T-helper 1 cell treated with Interleukin-12 subunit alpha and Interleukin-12 subunit beta and Interleukin-4 antibody, amounts not matched to agents 30 μg/mL and 1 μg/mL, for 36 hours (primary cell): ENCODE results near the gene CDK14.

ENCODE experiments used
- H3K27ac Mint-ChIP-seq: one replicate; pipeline ENCODE4 v1.8.0; 2021; ENCODE audit warnings: mild to moderate bottlenecking, mixed read lengths
- H3K27me3 Mint-ChIP-seq: one replicate; pipeline ENCODE4 v1.8.0; 2021; ENCODE audit warnings: low read depth, mixed read lengths
- H3K36me3 Mint-ChIP-seq: one replicate; pipeline ENCODE4 v1.8.0; 2021; ENCODE audit warnings: low read depth, mixed read lengths
- H3K4me1 Mint-ChIP-seq: one replicate; pipeline ENCODE4 v1.8.0; 2021; ENCODE audit warnings: low read depth, mixed read lengths
- H3K4me3 Mint-ChIP-seq: one replicate; pipeline ENCODE4 v1.8.0; 2021; ENCODE audit warnings: mild to moderate bottlenecking, moderate library complexity, mixed read lengths
- H3K9me3 Mint-ChIP-seq: one replicate; pipeline ENCODE4 v1.8.0; 2021; ENCODE audit warnings: mixed read lengths

Gene CDK14

DNA sequence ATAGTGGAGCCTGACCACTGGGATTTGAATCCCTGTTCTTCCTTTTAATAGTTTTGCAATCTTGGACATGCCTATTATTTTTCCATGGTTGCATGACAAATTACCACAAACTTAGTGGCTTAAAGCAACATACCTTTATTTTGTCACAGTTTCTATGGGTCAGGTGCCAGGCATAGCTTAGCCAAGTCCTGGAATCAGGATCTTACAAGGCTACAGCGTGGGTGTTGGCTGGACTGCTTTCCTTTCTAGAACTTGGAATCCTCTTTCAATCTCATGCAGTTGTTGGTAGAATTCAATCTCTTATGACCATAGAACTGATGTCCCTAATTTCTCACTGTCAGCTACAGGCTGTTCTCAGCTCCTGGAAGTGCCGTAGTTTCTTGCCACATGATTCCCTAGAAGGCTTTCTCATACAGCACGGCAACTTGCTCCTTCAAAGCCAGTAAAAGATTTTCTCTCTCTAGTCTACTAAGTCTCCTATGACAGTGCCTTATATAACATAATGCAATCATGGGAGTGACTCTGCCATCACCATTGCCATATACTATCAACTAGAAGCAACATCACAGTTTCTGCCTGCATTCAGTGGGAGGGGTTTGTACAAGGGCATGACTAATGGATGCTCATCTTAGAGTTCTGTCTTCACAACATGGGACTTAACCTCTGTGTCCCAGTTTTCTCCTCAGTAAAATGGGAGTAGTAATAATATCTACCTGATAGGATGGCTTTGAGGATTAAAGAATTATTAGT, 424.7 kb downstream of the CDK14 start:
- no peaks in the 10 kb centered on the region for H3K27me3 Mint-ChIP-seq
- no peak overlapping the region for H3K4me3 Mint-ChIP-seq
- no peak overlapping the region for H3K27ac Mint-ChIP-seq
- no peaks in the 10 kb centered on the region for H3K36me3 Mint-ChIP-seq
- no peaks in the 10 kb centered on the region for H3K4me1 Mint-ChIP-seq
- H3K9me3 Mint-ChIP-seq: no peaks in the 10 kb centered on the region

DNA sequence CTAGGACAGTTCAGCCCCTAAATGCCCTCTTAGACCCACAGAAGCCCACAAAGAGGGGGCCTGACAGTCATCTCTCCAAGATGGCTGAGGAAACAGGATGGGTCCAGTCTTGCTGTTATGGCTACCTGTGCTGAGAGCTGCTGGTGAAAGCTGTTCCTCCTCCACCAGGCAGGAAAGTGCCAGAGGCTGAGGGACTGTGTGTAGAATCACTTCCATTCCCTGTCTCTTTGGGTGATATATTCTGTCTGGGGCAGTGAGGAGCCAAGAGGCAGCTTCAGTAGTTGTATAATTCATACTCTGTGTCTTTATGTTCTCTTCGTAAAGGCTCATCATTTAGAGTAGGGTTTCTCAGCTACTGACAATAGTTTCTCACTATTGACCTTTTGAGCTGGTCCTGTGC, 425.8 kb downstream of the CDK14 start:
- Mint-ChIP-seq H3K9me3 (no peaks in the 10 kb centered on the region), H3K4me3 (no peak overlapping the region), H3K27ac (no peak overlapping the region), H3K36me3 (no peaks in the 10 kb centered on the region), H3K27me3 (no peaks in the 10 kb centered on the region), H3K4me1 (no peaks in the 10 kb centered on the region)

DNA sequence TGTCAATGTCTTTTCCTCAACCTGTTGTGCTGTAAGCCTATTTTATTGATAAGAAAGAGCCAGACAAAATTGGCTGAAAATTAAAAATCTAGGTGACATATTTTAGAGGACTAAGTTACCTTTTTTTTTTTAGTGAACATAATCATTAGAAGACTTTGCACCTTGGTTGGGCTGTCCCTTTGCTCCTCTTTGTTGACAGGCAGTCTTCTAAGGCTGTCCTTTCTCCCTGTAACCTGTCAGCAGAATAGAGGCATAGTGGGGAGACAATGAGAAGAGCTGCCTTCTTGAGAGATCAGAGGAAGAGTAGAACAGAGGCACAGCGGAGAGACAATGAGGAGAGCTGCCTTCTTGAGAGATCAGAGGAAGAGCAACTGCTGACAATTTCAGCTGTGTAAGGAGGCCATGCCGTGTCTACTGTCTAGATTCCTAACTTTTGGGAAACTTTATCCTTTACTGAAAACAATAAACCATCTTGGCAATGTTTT, 429.8 kb downstream of the CDK14 start:
- no peaks in the 10 kb centered on the region for H3K36me3 Mint-ChIP-seq
- no peaks in the 10 kb centered on the region for H3K4me1 Mint-ChIP-seq
- H3K9me3 Mint-ChIP-seq: no peaks in the 10 kb centered on the region
- H3K27me3 Mint-ChIP-seq: no peaks in the 10 kb centered on the region
- H3K4me3 Mint-ChIP-seq: no peak overlapping the region
- H3K27ac Mint-ChIP-seq: no peak overlapping the region

DNA sequence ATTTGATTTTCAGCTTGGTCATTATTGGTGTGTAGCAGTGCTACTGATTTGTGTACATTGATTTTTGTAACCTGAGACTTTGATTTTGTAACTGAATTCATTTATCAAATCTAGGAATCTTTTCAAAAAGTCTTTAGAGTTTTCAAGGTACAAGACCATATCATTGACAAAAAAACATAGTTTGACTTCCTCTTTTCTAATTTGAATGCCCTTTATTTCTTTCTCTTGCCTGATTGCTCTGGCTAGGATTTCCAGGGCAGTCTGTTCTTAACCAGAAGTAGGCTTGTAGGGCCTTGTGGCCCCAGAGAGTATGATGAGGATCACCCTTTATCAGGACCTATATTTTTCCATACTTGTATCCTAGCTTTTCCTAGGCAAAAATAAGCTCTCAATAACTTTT, 433.6 kb downstream of the CDK14 start:
- no peaks in the 10 kb centered on the region for H3K27me3 Mint-ChIP-seq
- no peaks in the 10 kb centered on the region for H3K36me3 Mint-ChIP-seq
- no peak overlapping the region for H3K27ac Mint-ChIP-seq
- no peaks in the 10 kb centered on the region for H3K4me1 Mint-ChIP-seq
- no peaks in the 10 kb centered on the region for H3K9me3 Mint-ChIP-seq
- H3K4me3 Mint-ChIP-seq: no peak overlapping the region

DNA sequence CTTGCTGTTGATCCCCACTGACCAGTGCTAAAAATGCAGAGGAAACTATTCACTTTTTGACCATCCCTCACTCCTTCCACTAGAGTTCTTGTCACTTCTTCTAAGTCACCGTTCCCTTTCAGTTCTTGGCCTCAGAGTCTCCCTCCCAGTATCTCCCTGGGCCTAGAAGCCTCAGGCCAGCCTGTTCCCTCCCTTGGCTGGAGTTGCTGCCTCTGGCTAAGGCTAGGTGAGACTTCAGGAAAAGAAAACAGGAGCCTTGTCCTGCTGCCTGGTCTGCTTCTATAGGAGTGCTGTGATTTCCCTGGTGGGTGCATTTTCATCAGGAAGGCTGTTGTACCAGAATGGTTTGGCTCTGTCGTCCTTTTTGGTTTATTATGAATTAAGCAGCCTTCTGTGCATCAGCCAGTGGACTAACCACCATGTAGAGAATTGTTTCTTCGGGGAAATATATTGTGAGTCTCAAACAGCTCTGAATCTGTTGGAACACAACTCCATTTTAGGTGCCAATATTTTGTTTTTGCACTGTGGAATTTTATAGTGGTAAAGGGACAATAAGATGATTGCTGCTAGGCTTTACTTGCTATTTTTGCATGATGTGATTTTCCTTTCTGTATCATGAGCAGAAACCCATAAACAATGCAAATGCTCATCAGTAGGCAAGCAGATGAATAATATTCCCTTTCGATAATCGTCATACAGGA, 434.7 kb downstream of the CDK14 start:
- no peaks in the 10 kb centered on the region for H3K36me3 Mint-ChIP-seq
- no peak overlapping the region for H3K27ac Mint-ChIP-seq
- H3K4me3 Mint-ChIP-seq: no peak overlapping the region
- no peaks in the 10 kb centered on the region for H3K27me3 Mint-ChIP-seq
- no peaks in the 10 kb centered on the region for H3K4me1 Mint-ChIP-seq
- no peaks in the 10 kb centered on the region for H3K9me3 Mint-ChIP-seq

DNA sequence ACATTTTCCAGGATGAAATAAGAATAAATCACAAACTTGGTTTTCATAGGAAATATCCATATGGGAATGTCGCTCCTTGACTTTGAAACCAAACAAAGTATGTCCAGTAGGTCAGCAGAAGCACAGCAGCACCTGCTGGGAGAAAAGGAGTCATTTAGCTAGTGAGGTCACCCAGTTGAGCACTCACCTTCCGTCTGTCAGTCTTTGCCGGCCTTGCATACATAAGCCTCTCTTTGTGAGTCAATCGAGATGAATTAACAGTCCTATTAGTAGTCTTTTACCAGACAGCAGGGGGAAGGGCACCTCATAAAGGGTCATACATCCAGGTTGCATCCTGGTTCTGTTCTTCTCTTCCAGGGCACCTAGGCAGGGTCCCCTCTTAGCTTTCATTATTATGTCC, 435.6 kb downstream of the CDK14 start:
- H3K4me3 Mint-ChIP-seq: no peak overlapping the region
- H3K36me3 Mint-ChIP-seq: no peaks in the 10 kb centered on the region
- H3K27ac Mint-ChIP-seq: no peak overlapping the region
- no peaks in the 10 kb centered on the region for H3K4me1 Mint-ChIP-seq
- H3K27me3 Mint-ChIP-seq: no peaks in the 10 kb centered on the region
- no peaks in the 10 kb centered on the region for H3K9me3 Mint-ChIP-seq

DNA sequence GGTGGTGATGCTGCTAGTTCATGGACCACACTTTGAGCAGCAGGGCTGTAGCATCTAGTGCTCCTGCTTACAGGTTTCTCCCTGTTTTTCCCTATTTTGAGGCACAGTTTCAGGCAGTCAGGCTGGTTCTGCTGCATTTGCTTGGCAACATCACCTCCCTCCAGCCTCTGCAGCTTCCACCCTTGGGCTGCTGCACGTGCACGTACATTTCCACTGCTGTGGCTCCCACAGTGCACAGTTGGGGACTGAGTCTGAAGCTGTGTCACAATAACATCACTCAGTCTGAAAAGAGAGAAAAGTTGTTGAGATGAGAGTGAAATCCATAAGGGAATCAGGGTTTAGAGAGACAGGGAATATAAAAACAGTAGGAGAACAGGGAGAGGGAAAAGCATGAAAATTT, 437.5 kb downstream of the CDK14 start:
- H3K27me3 Mint-ChIP-seq: no peaks in the 10 kb centered on the region
- no peaks in the 10 kb centered on the region for H3K36me3 Mint-ChIP-seq
- no peaks in the 10 kb centered on the region for H3K9me3 Mint-ChIP-seq
- H3K4me3 Mint-ChIP-seq: no peak overlapping the region
- no peak overlapping the region for H3K27ac Mint-ChIP-seq
- H3K4me1 Mint-ChIP-seq: no peaks in the 10 kb centered on the region

DNA sequence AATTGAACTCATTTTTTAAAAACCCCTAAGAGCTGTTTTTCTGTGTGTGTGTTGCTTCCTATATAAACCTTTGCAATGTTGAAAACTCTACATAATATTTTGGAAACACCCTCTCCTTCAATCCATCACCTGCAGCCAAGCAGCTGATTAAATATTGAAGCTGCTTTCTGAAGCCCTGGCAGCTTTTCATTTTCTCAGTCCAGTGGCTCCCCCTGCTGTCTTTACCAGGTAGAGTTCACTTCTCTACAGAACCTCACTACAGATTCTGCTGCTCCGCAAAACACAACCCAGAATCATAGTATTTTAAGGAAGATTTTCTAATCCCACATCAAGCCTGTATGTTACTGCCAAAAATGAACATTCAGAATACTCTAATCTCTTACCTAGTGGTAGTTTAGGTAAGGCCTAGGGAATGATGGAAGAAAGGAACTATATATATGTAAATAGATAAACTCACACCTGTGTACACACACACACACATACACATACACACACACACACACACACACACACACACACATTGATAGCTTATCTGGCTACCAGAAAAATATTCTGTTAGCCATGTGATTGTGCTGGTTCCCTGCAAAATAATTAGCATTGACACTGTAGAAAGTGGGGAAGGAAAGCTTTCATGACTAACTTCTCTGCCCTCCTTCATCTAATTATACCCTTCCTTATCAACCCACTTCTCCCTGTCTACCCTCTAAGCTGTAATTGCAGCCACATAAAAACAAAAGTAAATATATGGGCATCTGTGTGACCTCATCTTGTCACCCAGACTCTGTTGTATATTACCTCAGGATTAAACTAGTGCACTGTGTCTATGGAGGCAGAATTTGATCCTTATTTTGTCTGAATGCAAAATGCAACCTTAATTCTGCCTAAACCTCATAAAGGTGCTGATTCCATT, 438.6 kb downstream of the CDK14 start:
- H3K27ac Mint-ChIP-seq: no peak overlapping the region
- no peaks in the 10 kb centered on the region for H3K9me3 Mint-ChIP-seq

DNA sequence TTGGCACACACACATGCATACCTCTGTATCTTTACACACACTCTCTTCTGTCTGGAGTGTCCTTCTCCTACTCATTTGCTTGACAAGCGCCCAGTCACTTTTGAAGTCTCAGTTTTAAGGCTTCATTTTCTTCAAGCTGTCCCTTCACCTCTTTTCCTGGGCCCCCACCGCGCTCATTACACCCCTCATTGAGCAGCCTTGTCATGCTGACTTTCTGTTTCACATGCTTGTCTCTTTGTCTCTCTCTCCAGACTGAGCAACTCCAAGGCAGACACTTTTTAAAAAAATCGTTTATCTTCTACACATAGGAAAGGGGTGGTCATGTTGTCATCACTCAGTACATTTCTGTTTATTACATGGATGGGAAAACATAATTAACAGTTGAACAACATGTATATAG, 442.9 kb downstream of the CDK14 start:
- Mint-ChIP-seq H3K27me3 (no peaks in the 10 kb centered on the region), H3K27ac (no peak overlapping the region), H3K4me3 (no peak overlapping the region), H3K9me3 (no peaks in the 10 kb centered on the region), H3K4me1 (no peaks in the 10 kb centered on the region), H3K36me3 (no peaks in the 10 kb centered on the region)

More for the DNA sequence above, 438.6 kb downstream of the CDK14 start:
- no peaks in the 10 kb centered on the region for H3K27me3 Mint-ChIP-seq
- no peaks in the 10 kb centered on the region for H3K36me3 Mint-ChIP-seq
- H3K4me1 Mint-ChIP-seq: no peaks in the 10 kb centered on the region
- H3K4me3 Mint-ChIP-seq: no peak overlapping the region

DNA sequence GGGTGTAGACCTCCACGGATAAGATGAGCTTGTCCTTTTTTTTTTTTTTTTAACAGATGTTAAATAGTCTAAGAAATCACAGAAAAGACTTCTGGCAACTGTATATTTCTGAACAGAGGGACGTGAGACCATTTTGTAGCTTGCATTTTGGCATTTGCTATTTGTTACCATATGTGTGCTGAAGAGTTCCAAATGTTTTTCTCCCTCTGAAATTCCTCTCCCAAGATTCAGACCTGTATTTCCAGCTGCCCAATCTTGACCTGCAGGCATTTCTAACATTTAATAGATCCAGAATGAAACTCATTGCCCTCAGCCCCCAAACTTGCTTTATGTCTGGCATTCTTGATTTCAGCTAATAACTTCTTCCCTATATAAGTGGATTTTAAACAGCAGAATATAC, 445.0 kb downstream of the CDK14 start:
- Mint-ChIP-seq H3K4me1 (no peaks in the 10 kb centered on the region), H3K36me3 (no peaks in the 10 kb centered on the region), H3K27me3 (no peaks in the 10 kb centered on the region), H3K4me3 (no peak overlapping the region), H3K27ac (no peak overlapping the region), H3K9me3 (no peaks in the 10 kb centered on the region)

DNA sequence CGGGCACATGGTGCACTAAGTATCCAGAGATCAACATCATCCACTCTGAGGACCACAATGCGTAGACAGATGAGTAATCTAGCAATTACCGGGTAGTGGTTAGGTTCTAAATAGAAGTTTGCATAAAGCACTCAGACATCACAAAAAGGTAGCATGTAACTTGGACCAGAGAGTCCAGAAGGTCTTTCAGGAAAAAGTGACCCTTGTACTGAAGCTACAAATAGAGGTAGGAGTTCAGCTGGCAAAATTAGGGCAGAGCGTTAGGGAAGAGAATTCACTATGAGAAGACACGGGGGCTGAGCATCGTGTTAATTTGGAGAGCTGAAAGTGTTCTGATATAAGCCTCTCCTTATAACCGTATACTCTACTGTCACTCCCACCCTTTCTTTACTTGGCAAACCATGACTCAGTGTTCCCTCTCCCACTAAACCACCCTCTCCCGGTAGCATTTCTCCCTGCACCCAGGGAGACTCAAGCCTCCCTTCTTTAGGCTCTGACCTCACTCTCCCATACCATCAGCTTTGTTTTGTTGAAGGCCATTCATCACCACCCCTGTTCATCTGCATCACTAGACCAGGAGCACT, 445.9 kb downstream of the CDK14 start:
- no peak overlapping the region for H3K4me3 Mint-ChIP-seq

DNA sequence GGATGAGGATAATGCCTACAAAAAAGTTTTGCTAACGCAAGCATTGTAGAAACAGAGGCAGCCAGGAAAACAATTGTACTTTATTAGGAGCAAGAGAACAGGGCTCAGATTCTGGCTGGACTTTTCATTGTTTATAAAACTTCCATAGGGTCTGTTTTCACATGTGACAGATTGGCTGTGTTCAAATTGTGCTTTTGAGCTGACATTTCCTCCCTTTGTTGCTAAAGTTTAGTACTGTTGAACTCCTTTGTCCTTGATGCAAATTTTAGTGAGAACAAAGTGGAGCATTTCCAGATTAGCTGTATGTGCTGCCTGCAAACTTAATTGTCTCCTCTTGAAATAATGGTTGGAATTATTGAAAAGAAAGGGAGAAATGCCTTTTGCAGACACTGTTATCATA, 447.1 kb downstream of the CDK14 start:
- Mint-ChIP-seq H3K36me3 (no peaks in the 10 kb centered on the region), H3K9me3 (no peaks in the 10 kb centered on the region), H3K4me3 (no peak overlapping the region), H3K27me3 (peaks cover 5% of the 10 kb centered on the region), H3K27ac (no peak overlapping the region), H3K4me1 (no peaks in the 10 kb centered on the region)

More for the DNA sequence above, 445.9 kb downstream of the CDK14 start:
- Mint-ChIP-seq H3K27ac (no peak overlapping the region), H3K36me3 (no peaks in the 10 kb centered on the region), H3K9me3 (no peaks in the 10 kb centered on the region), H3K4me1 (no peaks in the 10 kb centered on the region), H3K27me3 (no peaks in the 10 kb centered on the region)

DNA sequence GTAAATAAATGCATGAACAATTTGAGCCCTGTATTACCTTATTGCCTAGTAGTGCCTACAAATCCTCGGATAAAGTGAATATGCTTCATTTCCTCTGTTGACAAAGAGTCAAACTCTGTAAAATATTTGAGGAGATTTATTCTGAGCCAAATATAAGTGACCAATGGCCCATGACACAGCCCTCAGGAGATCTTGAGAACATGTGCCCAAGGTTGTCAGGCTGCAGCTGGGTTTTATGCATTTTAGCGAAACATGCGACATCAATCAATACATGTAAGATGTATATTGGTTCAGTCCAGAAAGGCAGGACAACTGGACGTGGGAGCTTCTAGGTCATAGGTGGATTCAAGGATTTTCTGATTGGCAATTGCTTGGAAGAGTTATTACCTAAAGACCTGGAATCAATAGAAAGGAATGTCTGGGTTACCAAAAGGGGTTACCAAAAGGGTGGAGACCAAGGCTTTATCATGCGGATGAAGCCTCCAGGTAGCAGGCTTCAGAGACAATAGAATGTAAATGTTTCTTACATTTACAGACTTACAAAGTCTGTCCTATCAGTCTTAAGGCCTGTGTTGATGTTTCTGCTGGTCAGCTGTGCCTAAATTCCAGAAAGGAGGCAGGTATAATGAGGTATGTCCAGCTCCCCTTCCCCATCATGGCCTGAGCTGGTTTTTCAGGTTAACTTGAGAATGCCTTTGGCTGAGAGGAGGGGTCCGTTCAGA, 448.0 kb downstream of the CDK14 start:
- H3K4me1 Mint-ChIP-seq: no peaks in the 10 kb centered on the region
- H3K4me3 Mint-ChIP-seq: no peak overlapping the region
- H3K27me3 Mint-ChIP-seq: peaks cover 5% of the 10 kb centered on the region
- no peaks in the 10 kb centered on the region for H3K36me3 Mint-ChIP-seq
- H3K9me3 Mint-ChIP-seq: no peaks in the 10 kb centered on the region
- H3K27ac Mint-ChIP-seq: no peak overlapping the region

DNA sequence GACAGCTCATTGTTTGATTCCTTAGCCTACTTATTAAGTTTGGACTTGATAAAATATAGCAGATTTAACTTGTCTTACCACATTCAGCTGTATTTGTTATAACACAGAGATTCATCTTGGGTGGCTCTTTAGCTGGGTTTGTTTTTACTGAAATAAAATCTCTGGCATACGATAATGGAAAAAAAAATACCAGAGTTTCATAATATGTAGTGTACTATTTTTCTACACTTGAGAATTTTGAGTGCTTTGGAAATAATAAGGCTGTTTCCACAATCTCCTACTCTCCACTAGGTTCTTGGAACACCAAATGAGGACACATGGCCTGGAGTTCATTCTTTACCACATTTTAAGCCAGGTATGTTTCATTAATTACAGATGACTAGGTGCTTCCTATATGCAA, 449.5 kb downstream of the CDK14 start:
- Mint-ChIP-seq H3K4me1 (peaks cover under 1% of the 10 kb centered on the region), H3K36me3 (no peaks in the 10 kb centered on the region), H3K4me3 (no peak overlapping the region), H3K27me3 (peaks cover 5% of the 10 kb centered on the region), H3K9me3 (peaks cover 4% of the 10 kb centered on the region), H3K27ac (no peak overlapping the region)
